Measurements from ENCODE around the gene BTNL8. TPM values are rescaled to one million over a fixed set of nuclear protein-coding genes. Genes with fewer than 3 reads are reported as not detected.
"Not testable (repeated sequence)": the region's sequence is repeated elsewhere in the genome, so short reads cannot be mapped to it uniquely, and the experiment has no call there.

Gene BTNL8
- total and polyA plus RNA-seq, 9 donors, result 0.04 to 3.9 (median 0.32) TPM; not detected in 5

GRCh38 chr5:180873615-180874520 lies 25.1 kb upstream of the BTNL8 start:
- Histone ChIP-seq H3K4me1 (ENCODE audit: insufficient read depth) (no peaks in the 10 kb centered on the region), H3K27me3 (no peaks in the 10 kb centered on the region), H3K9me3 (no peaks in the 10 kb centered on the region), H3K4me3 (no peak overlapping the region), H3K27ac (no peak overlapping the region), H3K36me3 (no peaks in the 10 kb centered on the region)
- intact Hi-C loops (cut with DNase I), result no loop called here
- no peak for TF ChIP-seq POLR2A (IDR thresholded peaks at IDR 0.05)
- TF ChIP-seq, protein P1, sequence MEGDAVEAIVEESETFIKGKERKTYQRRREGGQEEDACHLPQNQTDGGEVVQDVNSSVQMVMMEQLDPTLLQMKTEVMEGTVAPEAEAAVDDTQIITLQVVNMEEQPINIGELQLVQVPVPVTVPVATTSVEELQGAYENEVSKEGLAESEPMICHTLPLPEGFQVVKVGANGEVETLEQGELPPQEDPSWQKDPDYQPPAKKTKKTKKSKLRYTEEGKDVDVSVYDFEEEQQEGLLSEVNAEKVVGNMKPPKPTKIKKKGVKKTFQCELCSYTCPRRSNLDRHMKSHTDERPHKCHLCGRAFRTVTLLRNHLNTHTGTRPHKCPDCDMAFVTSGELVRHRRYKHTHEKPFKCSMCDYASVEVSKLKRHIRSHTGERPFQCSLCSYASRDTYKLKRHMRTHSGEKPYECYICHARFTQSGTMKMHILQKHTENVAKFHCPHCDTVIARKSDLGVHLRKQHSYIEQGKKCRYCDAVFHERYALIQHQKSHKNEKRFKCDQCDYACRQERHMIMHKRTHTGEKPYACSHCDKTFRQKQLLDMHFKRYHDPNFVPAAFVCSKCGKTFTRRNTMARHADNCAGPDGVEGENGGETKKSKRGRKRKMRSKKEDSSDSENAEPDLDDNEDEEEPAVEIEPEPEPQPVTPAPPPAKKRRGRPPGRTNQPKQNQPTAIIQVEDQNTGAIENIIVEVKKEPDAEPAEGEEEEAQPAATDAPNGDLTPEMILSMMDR (IDR thresholded peaks at IDR 0.05), result no peak
- TF ChIP-seq EP300 (IDR thresholded peaks at IDR 0.05), result no peak
- no peak for DNase-seq
- 71 to 76% (median 73%) methylated on average over 13 of the region's 13 CpGs for WGBS, 3 donors

- no peaks in the 10 kb centered on the region for H3K9me3 ChIP-seq
- TF ChIP-seq POLR2A (IDR thresholded peaks at IDR 0.05) (no peak), EP300 (IDR thresholded peaks at IDR 0.05) (no peak)
- TF ChIP-seq, protein P1 (IDR thresholded peaks at IDR 0.05), result no peak
- intact Hi-C loops (cut with DNase I), result no loop called here
- no peaks in the 10 kb centered on the region for H3K4me1 ChIP-seq (ENCODE audit: insufficient read depth)
- DNase-seq, result no peak
- WGBS, 3 donors, result 67 to 73% (median 71%) methylated on average over 12 of the region's 12 CpGs
- no peak overlapping the region for H3K27ac ChIP-seq
- H3K27me3 ChIP-seq, result no peaks in the 10 kb centered on the region
- H3K4me3 ChIP-seq, result no peak overlapping the region
- H3K36me3 ChIP-seq, result no peaks in the 10 kb centered on the region
Measured at GRCh38 chr5:180874804-180875582, 24.0 kb upstream of the BTNL8 start.

GRCh38 chr5:180875860-180876426 lies 23.0 kb upstream of the BTNL8 start:
- Histone ChIP-seq H3K36me3 (no peaks in the 10 kb centered on the region), H3K27ac (no peak overlapping the region), H3K4me3 (no peak overlapping the region), H3K27me3 (no peaks in the 10 kb centered on the region), H3K9me3 (no peaks in the 10 kb centered on the region), H3K4me1 (ENCODE audit: insufficient read depth) (no peaks in the 10 kb centered on the region)
- TF ChIP-seq EP300 (IDR thresholded peaks at IDR 0.05) (no peak), POLR2A (IDR thresholded peaks at IDR 0.05) (no peak)
- TF ChIP-seq, protein P1 (IDR thresholded peaks at IDR 0.05), result no peak
- no peak for DNase-seq
- 82 to 87% (median 85%) methylated on average over 10 of the region's 10 CpGs for WGBS, 3 donors
- intact Hi-C loops (cut with DNase I), result no loop called here

- H3K9me3 ChIP-seq; H3K36me3 ChIP-seq; H3K4me1 ChIP-seq (ENCODE audit: insufficient read depth); H3K27ac ChIP-seq; H3K27me3 ChIP-seq; H3K4me3 ChIP-seq; DNase-seq; intact Hi-C loops (cut with DNase I): not testable (repeated sequence)
- WGBS, 3 donors, result 59 to 70% (median 65%) methylated on average over 11 of the region's 11 CpGs
Measured at GRCh38 chr5:180885845-180886529, 13.0 kb upstream of the BTNL8 start.
